H1 (cell line): Measurements from ENCODE around the gene RNF220.

Experiments
- BACH1 ChIP-seq: IDR thresholded peaks from 2 replicates; pipeline ENCODE4 v1.6.1; 2012; ENCODE audit warnings: low read length, improper control_type of control experiment
- EZH2 ChIP-seq: fragments of 200-600 bp; sonication (generic); IDR thresholded peaks from 2 replicates; pipeline ENCODE4 v1.7.1; 2012; ENCODE audit warnings: low read depth, mild to moderate bottlenecking, moderate library complexity, low read length, inconsistent platforms; ENCODE audit not compliant: severe bottlenecking
- GABPA ChIP-seq: IDR thresholded peaks from 2 replicates; pipeline ENCODE4 v1.6.1; 2011; ENCODE audit warnings: mild to moderate bottlenecking, low read length, moderate library complexity, borderline replicate concordance; ENCODE audit not compliant: insufficient read depth
- HDAC6 ChIP-seq: IDR thresholded peaks from one replicate; pipeline ENCODE4 v1.7.1; 2012; ENCODE audit warnings: low read depth, mild to moderate bottlenecking, inconsistent platforms, low read length, moderate library complexity
- MAX ChIP-seq: IDR thresholded peaks from 2 replicates; pipeline ENCODE4 v1.6.1; 2012; ENCODE audit warnings: inconsistent platforms
- POLR2A ChIP-seq, 2 experiments: IDR thresholded peaks; 1 replicate in 1 of 2; 2 replicates in 1 of 2; pipeline ENCODE4 v1.6.1; 2011; ENCODE audit warnings: low read depth in 2 of 2, low read length in 2 of 2, mild to moderate bottlenecking in 2 of 2; ENCODE audit errors: control extremely low read depth in 1 of 2
- POLR2AphosphoS5 ChIP-seq: IDR thresholded peaks from 2 replicates; pipeline ENCODE4 v1.6.1; 2011; ENCODE audit warnings: low read depth, low read length
- SIRT6 ChIP-seq: IDR thresholded peaks from one replicate; pipeline ENCODE4 v1.7.1; 2012; ENCODE audit warnings: low read length, inconsistent platforms
- SP1 ChIP-seq: IDR thresholded peaks from 2 replicates; pipeline ENCODE4 v1.6.1; 2011; ENCODE audit warnings: low read depth, low read length
- SP2 ChIP-seq: IDR thresholded peaks from 2 replicates; pipeline ENCODE4 v1.6.1; 2012; ENCODE audit warnings: mild to moderate bottlenecking, low read length, inconsistent platforms
- TCF12 ChIP-seq: IDR thresholded peaks from 2 replicates; pipeline ENCODE4 v1.6.1; 2011; ENCODE audit warnings: low read depth, mild to moderate bottlenecking, low read length
- ZNF274 ChIP-seq: IDR thresholded peaks from 2 replicates; pipeline ENCODE4 v1.7.0; 2012; ENCODE audit warnings: low read length, borderline replicate concordance; ENCODE audit errors: extremely low read depth
- TF ChIP-seq, protein P1 (sequence below), 3 experiments: IDR thresholded peaks; 1 replicate in 2 of 3; 2 replicates in 1 of 3; pipeline versions ENCODE4 v1.5.1 to v1.6.1; 2011; ENCODE audit warnings: low read length in 3 of 3, mild to moderate bottlenecking in 3 of 3, inconsistent platforms in 2 of 3, low read depth in 1 of 3, moderate library complexity in 1 of 3; ENCODE audit not compliant: insufficient read depth in 1 of 3; ENCODE audit errors: control extremely low read depth in 1 of 3

DNA sequence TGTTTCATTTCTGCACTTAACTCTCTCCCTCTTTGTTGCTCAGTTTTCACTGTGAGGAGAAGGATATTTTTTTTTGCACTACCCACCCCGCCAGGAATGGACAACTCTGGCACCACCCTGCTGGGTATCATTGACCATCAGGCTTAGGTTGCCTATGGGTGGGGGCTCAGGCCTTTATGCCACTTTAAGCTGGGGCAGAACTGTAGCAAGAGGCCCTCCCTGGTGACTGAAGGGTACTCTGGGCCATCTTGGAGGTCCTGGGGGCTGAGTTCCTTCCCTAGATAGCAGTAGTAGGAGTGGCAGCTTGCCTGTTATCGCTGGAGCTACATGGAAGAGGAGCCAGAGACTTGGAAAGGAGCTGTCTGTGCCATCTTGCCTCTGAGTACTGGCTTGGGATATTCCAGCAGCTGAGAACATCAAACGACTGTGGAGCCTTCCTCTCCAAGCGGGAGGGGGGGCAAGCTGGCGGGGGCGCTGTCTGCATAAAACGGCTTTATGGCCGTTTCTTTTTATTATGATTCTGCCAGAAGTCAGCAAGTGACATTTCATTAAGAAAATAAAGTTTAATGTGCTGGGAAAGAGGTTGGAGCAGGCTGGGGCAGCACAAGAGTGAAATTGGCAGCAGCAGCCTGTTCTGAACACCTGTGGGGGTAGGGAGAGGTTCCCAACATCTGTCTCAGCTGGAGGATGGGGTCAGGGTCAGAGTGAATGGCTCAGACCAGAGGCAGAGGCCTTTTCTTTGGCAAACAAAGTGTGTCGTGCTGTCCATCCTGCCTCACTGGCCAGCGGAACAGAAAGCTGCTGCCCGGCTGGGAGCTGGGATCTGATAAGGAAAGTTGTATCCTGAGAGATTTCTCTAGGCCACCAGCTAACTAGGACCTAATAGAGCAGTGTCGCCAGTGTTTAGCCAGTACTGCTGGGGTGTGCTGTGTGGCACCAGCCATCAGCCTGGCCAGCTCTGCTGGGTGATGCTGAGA is 236.4 kb downstream of the RNF220 start:
- TF ChIP-seq MAX: no peak
- TF ChIP-seq POLR2AphosphoS5: no peak; the same call in 1 of the 2 replicates
- TF ChIP-seq, protein P1, sequence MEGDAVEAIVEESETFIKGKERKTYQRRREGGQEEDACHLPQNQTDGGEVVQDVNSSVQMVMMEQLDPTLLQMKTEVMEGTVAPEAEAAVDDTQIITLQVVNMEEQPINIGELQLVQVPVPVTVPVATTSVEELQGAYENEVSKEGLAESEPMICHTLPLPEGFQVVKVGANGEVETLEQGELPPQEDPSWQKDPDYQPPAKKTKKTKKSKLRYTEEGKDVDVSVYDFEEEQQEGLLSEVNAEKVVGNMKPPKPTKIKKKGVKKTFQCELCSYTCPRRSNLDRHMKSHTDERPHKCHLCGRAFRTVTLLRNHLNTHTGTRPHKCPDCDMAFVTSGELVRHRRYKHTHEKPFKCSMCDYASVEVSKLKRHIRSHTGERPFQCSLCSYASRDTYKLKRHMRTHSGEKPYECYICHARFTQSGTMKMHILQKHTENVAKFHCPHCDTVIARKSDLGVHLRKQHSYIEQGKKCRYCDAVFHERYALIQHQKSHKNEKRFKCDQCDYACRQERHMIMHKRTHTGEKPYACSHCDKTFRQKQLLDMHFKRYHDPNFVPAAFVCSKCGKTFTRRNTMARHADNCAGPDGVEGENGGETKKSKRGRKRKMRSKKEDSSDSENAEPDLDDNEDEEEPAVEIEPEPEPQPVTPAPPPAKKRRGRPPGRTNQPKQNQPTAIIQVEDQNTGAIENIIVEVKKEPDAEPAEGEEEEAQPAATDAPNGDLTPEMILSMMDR (IDR thresholded peaks at IDR 0.05; ENCODE audit: control extremely low read depth in 1 of 3, insufficient read depth in 1 of 3, low read depth in 1 of 3, low read length in 3 of 3): no peak
- TF ChIP-seq ZNF274: no peak
- TF ChIP-seq SP1: no peak
- TF ChIP-seq BACH1: no peak
- no peak for TF ChIP-seq POLR2A (IDR thresholded peaks at IDR 0.05; ENCODE audit: control extremely low read depth in 1 of 2, low read depth in 2 of 2, low read length in 2 of 2)
- no peak for TF ChIP-seq HDAC6
- TF ChIP-seq GABPA: no peak
- TF ChIP-seq EZH2: no peak
- TF ChIP-seq SIRT6: no peak
- no peak for TF ChIP-seq TCF12
- TF ChIP-seq SP2: no peak
